HepG2 (cell line): ENCODE measurements around the gene EPB41L1. TPM values are rescaled to one million over a fixed set of nuclear protein-coding genes. Genes with fewer than 3 reads are reported as not detected.

Experiments used
- DMTF1 ChIP-seq: sonication (generic); formaldehyde crosslinking; IDR thresholded peaks from 2 replicates; pipeline ENCODE4 v1.4.0; 2020; ENCODE audit warnings: mild to moderate bottlenecking, missing genetic modification reagents
- ETS1 ChIP-seq: sonication (generic); formaldehyde crosslinking; IDR thresholded peaks from 2 replicates; pipeline ENCODE4 v1.4.0; 2020; ENCODE audit warnings: missing genetic modification reagents
- FOXK1 ChIP-seq: sonication (generic); formaldehyde crosslinking; IDR thresholded peaks from 2 replicates; pipeline ENCODE4 v1.4.0; 2020; ENCODE audit warnings: low read depth, missing genetic modification reagents, borderline replicate concordance
- GRHL1 ChIP-seq: sonication (generic); formaldehyde crosslinking; conservative IDR thresholded peaks from 2 replicates; pipeline ENCODE4 v1.8.0; 2022; ENCODE audit warnings: missing genetic modification reagents
- HNF4G ChIP-seq, 2 experiments: sonication (generic) in 1 of 2; formaldehyde crosslinking in 1 of 2; IDR thresholded peaks; 2 replicates each; pipeline versions ENCODE4 v1.4.0 to v1.6.1; 2011 to 2020; ENCODE audit warnings: borderline replicate concordance in 2 of 2, low read depth in 2 of 2, mild to moderate bottlenecking in 2 of 2, low read length in 1 of 2, missing genetic modification reagents in 1 of 2, moderate library complexity in 1 of 2
- MYPOP ChIP-seq: sonication (generic); formaldehyde crosslinking; IDR thresholded peaks from 2 replicates; pipeline ENCODE4 v1.8.1; 2023; ENCODE audit warnings: mild to moderate bottlenecking, moderate library complexity, missing genetic modification reagents
- NFYC ChIP-seq: IDR thresholded peaks from 2 replicates; pipeline ENCODE4 v1.6.1; 2016; ENCODE audit warnings: missing genetic modification reagents, missing compliant biosample characterization
- PATZ1 ChIP-seq: sonication (generic); formaldehyde crosslinking; IDR thresholded peaks from 2 replicates; pipeline ENCODE4 v1.4.0; 2020; ENCODE audit warnings: missing genetic modification reagents
- TFDP2 ChIP-seq: sonication (generic); formaldehyde crosslinking; IDR thresholded peaks from 2 replicates; pipeline ENCODE4 v1.4.0; 2020; ENCODE audit warnings: missing genetic modification reagents
- WIZ ChIP-seq: sonication (generic); formaldehyde crosslinking; IDR thresholded peaks from 2 replicates; pipeline ENCODE4 v1.5.1; 2020; ENCODE audit warnings: mild to moderate bottlenecking, missing genetic modification reagents
- ZBTB3 ChIP-seq: sonication (generic); formaldehyde crosslinking; IDR thresholded peaks from 2 replicates; pipeline ENCODE4 v1.4.0; 2020; ENCODE audit warnings: low read depth, mild to moderate bottlenecking, moderate library complexity, missing genetic modification reagents, borderline replicate concordance
- ZBTB42 ChIP-seq: sonication (generic); formaldehyde crosslinking; IDR thresholded peaks from 2 replicates; pipeline ENCODE4 v1.5.0; 2020; ENCODE audit warnings: mild to moderate bottlenecking, missing genetic modification reagents
- ZNF10 ChIP-seq: sonication (generic); formaldehyde crosslinking; IDR thresholded peaks from 2 replicates; pipeline ENCODE4 v1.4.0; 2020; ENCODE audit warnings: mild to moderate bottlenecking, low read depth, missing genetic modification reagents, borderline replicate concordance
- ZNF512 ChIP-seq: sonication (generic); formaldehyde crosslinking; IDR thresholded peaks from 2 replicates; pipeline ENCODE4 v1.4.0; 2020; ENCODE audit warnings: mild to moderate bottlenecking, missing genetic modification reagents
- ZNF572 ChIP-seq: sonication (generic); formaldehyde crosslinking; IDR thresholded peaks from 2 replicates; pipeline ENCODE4 v1.5.1; 2020; ENCODE audit warnings: mild to moderate bottlenecking, missing genetic modification reagents
- ZNF703 ChIP-seq: sonication (generic); formaldehyde crosslinking; IDR thresholded peaks from 2 replicates; pipeline ENCODE4 v1.5.1; 2020; ENCODE audit warnings: missing genetic modification reagents, mild to moderate bottlenecking, moderate library complexity, borderline replicate concordance
- polyA plus RNA-seq, 8 experiments: library from polyadenylated mRNA; depleted of rRNA in 3 of 8; stranded (reverse) in 7 of 8; unstranded in 1 of 8; fragments of >200 nt; fragmentation: Illumina TruSeq in 4 of 8; extraction: Trizol in 4 of 8; gene quantifications; 2 replicates each; pipeline versions ENCODE4 v1.2.1 to v1.2.3, GENCODE V29; 2011 to 2016; ENCODE audit warnings: low read depth in 4 of 8, missing spikeins in 1 of 8, mixed read lengths in 1 of 8; ENCODE audit not compliant: insufficient read depth in 1 of 8
- total RNA-seq, 5 experiments: library from RNA; depleted of rRNA; stranded (reverse); fragments of >200 nt; fragmentation: Illumina TruSeq; extraction: Trizol; gene quantifications; 2 replicates each; pipeline ENCODE4 v1.2.3, GENCODE V29; 2016; ENCODE audit warnings: low read depth in 1 of 5

Gene EPB41L1
- total and polyA plus RNA-seq, 2 of the 13 experiments (the other 11 are each of a cell fraction or from before 2014, with no cell fraction given): 16.7 to 39.0 TPM

- TF ChIP-seq DMTF1 (CRISPR knock-in tag) (no peak), ZBTB3 (CRISPR knock-in tag) (no peak), WIZ (CRISPR knock-in tag) (0 out of 2 replicates have a peak, but pooled peaks have one; percentile 65), GRHL1 (no peak), MYPOP (CRISPR knock-in tag) (no peak; the same call in 1 of the 2 replicates), ZBTB42 (CRISPR knock-in tag) (no peak; the same call in 1 of the 2 replicates), PATZ1 (peak; percentile 83), ZNF512 (CRISPR knock-in tag) (no peak), ZNF10 (CRISPR knock-in tag) (no peak), ZNF703 (CRISPR knock-in tag) (peak; percentile 81; the same call in 1 of the 2 replicates), HNF4G (IDR thresholded peaks at IDR 0.05; ENCODE audit: borderline replicate concordance, low read depth, low read length) (peak; percentile 90), HNF4G (CRISPR knock-in tag; IDR thresholded peaks at IDR 0.05; ENCODE audit: borderline replicate concordance, low read depth) (no peak), ETS1 (no peak), NFYC (no peak), ZNF572 (CRISPR knock-in tag) (no peak; the same call in 1 of the 2 replicates), FOXK1 (CRISPR knock-in tag) (no peak), TFDP2 (CRISPR knock-in tag) (no peak)
Measured at GRCh38 chr20:36182604-36183154, 28.1 kb downstream of the EPB41L1 start (continued).
